Smooth muscle cell (in vitro differentiated cells): ENCODE measurements around the gene IPO11. TPM values are rescaled to one million over a fixed set of nuclear protein-coding genes. Genes with fewer than 3 reads are reported as not detected.

Experiments
- DNase-seq: peaks from one replicate; lab custom pipeline; 2025; ENCODE audit not compliant: unreplicated experiment; lab: John Stamatoyannopoulos, UW
- H2AFZ ChIP-seq: fragments of 200-600 bp; sonication (generic); 2 replicates; pipeline ENCODE4 v1.6.0; 2016; ENCODE audit warnings: antibody characterized with exemption, low read depth, mild to moderate bottlenecking
- H3F3A ChIP-seq: fragments of 200-600 bp; sonication (generic); 2 replicates; pipeline ENCODE4 v1.6.0; 2017; ENCODE audit warnings: antibody characterized with exemption, low read depth
- H3K27ac ChIP-seq: fragments of 200-600 bp; sonication (generic); 2 replicates; pipeline ENCODE4 v1.5.1; 2016; ENCODE audit warnings: low read depth, mild to moderate bottlenecking
- H3K27me3 ChIP-seq: fragments of 200-600 bp; sonication (generic); 2 replicates; pipeline ENCODE4 v1.6.1; 2016; ENCODE audit warnings: low read depth, mild to moderate bottlenecking
- H3K36me3 ChIP-seq: fragments of 200-600 bp; sonication (generic); 2 replicates; pipeline ENCODE4 v1.5.1; 2016; ENCODE audit warnings: low read depth
- H3K4me1 ChIP-seq: fragments of 200-600 bp; sonication (generic); 2 replicates; pipeline ENCODE4 v1.5.1; 2016; ENCODE audit warnings: low read depth
- H3K4me2 ChIP-seq: fragments of 200-600 bp; sonication (generic); 2 replicates; pipeline ENCODE4 v1.6.0; 2016; ENCODE audit warnings: mild to moderate bottlenecking
- H3K4me3 ChIP-seq: fragments of 200-600 bp; sonication (generic); 2 replicates; pipeline ENCODE4 v1.5.1; 2016; ENCODE audit warnings: mild to moderate bottlenecking
- H3K79me2 ChIP-seq: fragments of 200-600 bp; sonication (generic); 2 replicates; pipeline ENCODE4 v1.6.0; 2016; ENCODE audit warnings: low read depth, mild to moderate bottlenecking
- H3K9ac ChIP-seq: fragments of 200-600 bp; sonication (generic); 2 replicates; pipeline ENCODE4 v1.6.0; 2016; ENCODE audit warnings: low read depth
- H3K9me3 ChIP-seq: fragments of 200-600 bp; sonication (generic); replicated peaks from 2 replicates; pipeline ENCODE4 v1.5.1; 2016; ENCODE audit warnings: low read depth
- H4K20me1 ChIP-seq: fragments of 200-600 bp; sonication (generic); 2 replicates; pipeline ENCODE4 v1.6.0; 2016; ENCODE audit warnings: low read depth
- WGBS: methylation state at CpG from one replicate; pipeline ENCODE4 v1.1.7; 2016; ENCODE audit warnings: low lambda C conversion rate; 5-methylcytosine and 5-hydroxymethylcytosine counted together
- polyA plus RNA-seq: library from polyadenylated mRNA; unstranded; fragments of >200 nt; fragmentation: Nextera tagmentation; extraction: Ambion mirVana; gene quantifications from 2 replicates; pipeline ENCODE4 v1.2.1, GENCODE V29; 2016
- total RNA-seq: library from RNA; depleted of rRNA; stranded (reverse); fragments of >200 nt; gene quantifications from 2 replicates; pipeline ENCODE4 v1.2.3, GENCODE V29; 2014
- TF ChIP-seq, protein P1 (sequence below): fragments of 200-600 bp; sonication (generic); IDR thresholded peaks from 2 replicates; pipeline ENCODE4 v1.5.1; 2017; ENCODE audit warnings: borderline replicate concordance, mild to moderate bottlenecking, antibody characterized with exemption; ENCODE audit not compliant: insufficient read depth, poor library complexity, severe bottlenecking

Gene IPO11
- total and polyA plus RNA-seq, 2 experiments from 2014 or later = 9.3 to 31.8 TPM

DNA sequence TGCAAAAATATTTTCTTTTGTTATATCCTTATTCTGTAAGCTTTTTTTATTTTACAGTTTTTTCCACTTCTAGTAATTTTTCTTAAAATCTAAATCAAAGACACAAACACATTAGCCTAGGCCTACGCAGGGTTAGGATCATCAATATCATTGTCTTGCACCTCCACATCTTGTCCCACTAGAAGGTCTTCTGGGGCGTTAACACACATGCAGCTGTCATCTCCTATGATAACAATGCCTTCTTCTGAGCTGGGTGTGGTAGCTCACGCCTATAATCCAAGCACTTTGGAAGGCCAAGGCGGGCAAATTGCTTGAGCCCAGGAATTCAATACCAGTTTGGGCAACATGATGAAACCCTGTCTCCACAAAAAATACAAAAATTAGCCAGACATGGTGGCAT lies 87.2 kb downstream of the IPO11 start:
- H3F3A ChIP-seq = no peaks in the 10 kb centered on the region

DNA sequence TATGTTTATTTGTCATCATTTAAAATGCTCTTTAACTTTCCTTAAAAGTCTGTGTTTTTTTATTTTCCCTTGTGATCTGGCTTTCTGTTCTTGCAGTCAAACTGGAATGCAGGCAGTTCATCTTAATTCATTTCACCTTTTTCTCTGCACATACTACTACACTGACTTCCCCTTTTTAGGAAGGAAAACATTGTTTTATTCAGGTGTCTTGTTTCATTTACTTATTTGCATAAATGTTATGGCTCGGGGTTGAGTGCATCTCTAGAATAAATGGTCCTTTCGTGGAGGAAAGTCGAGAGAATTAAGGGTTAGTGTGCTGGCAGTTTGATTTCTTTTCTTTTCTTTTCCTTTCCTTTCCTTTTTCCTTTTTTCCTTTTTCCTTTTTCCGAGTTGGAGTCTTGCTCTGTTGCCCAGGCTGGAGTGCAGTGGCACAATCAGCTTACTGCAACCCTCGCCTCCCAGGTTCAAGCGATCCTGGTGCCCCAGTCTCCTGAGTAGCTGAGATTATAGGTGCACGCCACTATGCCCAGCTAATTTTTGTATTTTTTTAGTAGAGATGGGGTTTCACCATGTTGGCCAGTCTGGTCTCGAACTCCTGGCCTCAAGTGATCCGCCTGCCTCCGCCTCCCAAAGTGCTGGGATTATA lies 90.0 kb downstream of the IPO11 start:
- Histone ChIP-seq H4K20me1 (no peaks in the 10 kb centered on the region), H3K36me3 (no peaks in the 10 kb centered on the region), H3K4me2 (no peak overlapping the region), H3K27me3 (no peaks in the 10 kb centered on the region), H3K9ac (no peak overlapping the region), H2AFZ (no peak overlapping the region), H3K4me1 (no peaks in the 10 kb centered on the region), H3K27ac (no peak overlapping the region), H3K9me3 (no peaks in the 10 kb centered on the region), H3K79me2 (no peaks in the 10 kb centered on the region), H3F3A (no peaks in the 10 kb centered on the region), H3K4me3 (no peak overlapping the region)
- TF ChIP-seq, protein P1, sequence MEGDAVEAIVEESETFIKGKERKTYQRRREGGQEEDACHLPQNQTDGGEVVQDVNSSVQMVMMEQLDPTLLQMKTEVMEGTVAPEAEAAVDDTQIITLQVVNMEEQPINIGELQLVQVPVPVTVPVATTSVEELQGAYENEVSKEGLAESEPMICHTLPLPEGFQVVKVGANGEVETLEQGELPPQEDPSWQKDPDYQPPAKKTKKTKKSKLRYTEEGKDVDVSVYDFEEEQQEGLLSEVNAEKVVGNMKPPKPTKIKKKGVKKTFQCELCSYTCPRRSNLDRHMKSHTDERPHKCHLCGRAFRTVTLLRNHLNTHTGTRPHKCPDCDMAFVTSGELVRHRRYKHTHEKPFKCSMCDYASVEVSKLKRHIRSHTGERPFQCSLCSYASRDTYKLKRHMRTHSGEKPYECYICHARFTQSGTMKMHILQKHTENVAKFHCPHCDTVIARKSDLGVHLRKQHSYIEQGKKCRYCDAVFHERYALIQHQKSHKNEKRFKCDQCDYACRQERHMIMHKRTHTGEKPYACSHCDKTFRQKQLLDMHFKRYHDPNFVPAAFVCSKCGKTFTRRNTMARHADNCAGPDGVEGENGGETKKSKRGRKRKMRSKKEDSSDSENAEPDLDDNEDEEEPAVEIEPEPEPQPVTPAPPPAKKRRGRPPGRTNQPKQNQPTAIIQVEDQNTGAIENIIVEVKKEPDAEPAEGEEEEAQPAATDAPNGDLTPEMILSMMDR = no peak
- WGBS = 95% methylated on average over 10 of the region's 10 CpGs
- DNase-seq = no peak

More for the DNA sequence above, 87.2 kb downstream of the IPO11 start:
- Histone ChIP-seq H4K20me1 (no peaks in the 10 kb centered on the region), H3K36me3 (no peaks in the 10 kb centered on the region), H3K27ac (no peak overlapping the region), H3K9ac (no peak overlapping the region), H3K4me2 (no peak overlapping the region), H2AFZ (no peak overlapping the region), H3K4me3 (no peak overlapping the region), H3K27me3 (no peaks in the 10 kb centered on the region), H3K4me1 (no peaks in the 10 kb centered on the region), H3K79me2 (no peaks in the 10 kb centered on the region), H3K9me3 (no peaks in the 10 kb centered on the region)
- DNase-seq = no peak
- WGBS = 98% methylated on average over 4 of the region's 4 CpGs
- TF ChIP-seq, protein P1 = no peak

GRCh38 chr5:62504129-62504528 lies 91.6 kb downstream of the IPO11 start:
- TF ChIP-seq, protein P1 = no peak
- no peaks in the 10 kb centered on the region for H3K79me2 ChIP-seq
- no peak for DNase-seq
- H3K4me3 ChIP-seq = no peak overlapping the region
- H3K9me3 ChIP-seq = no peaks in the 10 kb centered on the region
- H4K20me1 ChIP-seq = no peaks in the 10 kb centered on the region
- no peaks in the 10 kb centered on the region for H3F3A ChIP-seq
- H3K27me3 ChIP-seq = no peaks in the 10 kb centered on the region
- H2AFZ ChIP-seq = no peak overlapping the region
- H3K4me2 ChIP-seq = no peak overlapping the region
- no peak overlapping the region for H3K27ac ChIP-seq
- H3K4me1 ChIP-seq = no peaks in the 10 kb centered on the region
- no peak overlapping the region for H3K9ac ChIP-seq
- H3K36me3 ChIP-seq = peaks cover 7% of the 10 kb centered on the region
